HepG2 (cell line): ENCODE measurements around the gene ZNF341. TPM values are rescaled to one million over a fixed set of nuclear protein-coding genes. Genes with fewer than 3 reads are reported as not detected.

Experiments
- AHDC1 ChIP-seq: sonication (generic); formaldehyde crosslinking; IDR thresholded peaks from 2 replicates; pipeline ENCODE4 v1.5.1; 2020; ENCODE audit warnings: mild to moderate bottlenecking, missing genetic modification reagents, borderline replicate concordance
- ETS1 ChIP-seq: sonication (generic); formaldehyde crosslinking; IDR thresholded peaks from 2 replicates; pipeline ENCODE4 v1.4.0; 2020; ENCODE audit warnings: missing genetic modification reagents
- IKZF4 ChIP-seq: sonication (generic); formaldehyde crosslinking; IDR thresholded peaks from 2 replicates; pipeline ENCODE4 v1.5.1; 2020; ENCODE audit warnings: borderline replicate concordance, mild to moderate bottlenecking, low read depth, missing genetic modification reagents; ENCODE audit errors: not compliant biosample characterization
- MAFK ChIP-seq, 2 experiments: IDR thresholded peaks in 1 of 2; conservative IDR thresholded peaks in 1 of 2; 2 replicates each; pipeline ENCODE4 v1.6.1; 2011; ENCODE audit warnings: improper control_type of control experiment in 2 of 2, low read length in 2 of 2
- NR2C2 ChIP-seq: sonication (generic); formaldehyde crosslinking; IDR thresholded peaks from 2 replicates; pipeline ENCODE4 v1.4.0; 2020; ENCODE audit warnings: missing genetic modification reagents, mild to moderate bottlenecking, moderate library complexity, borderline replicate concordance
- PAF1 ChIP-seq: IDR thresholded peaks from 2 replicates; pipeline ENCODE4 v1.6.1; 2016; ENCODE audit warnings: missing genetic modification reagents, missing compliant biosample characterization
- RFX3 ChIP-seq: IDR thresholded peaks from 2 replicates; pipeline ENCODE4 v1.6.1; 2016; ENCODE audit warnings: missing biosample characterization, missing genetic modification reagents
- SMAD3 ChIP-seq: sonication (generic); formaldehyde crosslinking; IDR thresholded peaks from 2 replicates; pipeline ENCODE4 v1.4.0; 2020; ENCODE audit warnings: missing genetic modification reagents
- SMARCC2 ChIP-seq: fragments of 450-650 bp; IDR thresholded peaks from 2 replicates; pipeline ENCODE4 v1.6.1; 2017; ENCODE audit warnings: antibody characterized with exemption, mild to moderate bottlenecking
- SP5 ChIP-seq: IDR thresholded peaks from 2 replicates; pipeline ENCODE4 v1.6.1; 2016; ENCODE audit warnings: low read depth, borderline replicate concordance
- TFDP1 ChIP-seq: IDR thresholded peaks from 2 replicates; pipeline ENCODE4 v1.6.1; 2016; ENCODE audit warnings: missing compliant biosample characterization, missing genetic modification reagents, borderline replicate concordance
- ZBTB25 ChIP-seq: IDR thresholded peaks from 2 replicates; pipeline ENCODE4 v1.6.1; 2018; ENCODE audit warnings: missing genetic modification reagents
- ZBTB8A ChIP-seq: sonication (generic); formaldehyde crosslinking; IDR thresholded peaks from 2 replicates; pipeline ENCODE4 v1.4.0; 2020; ENCODE audit warnings: mild to moderate bottlenecking, low read depth, missing genetic modification reagents, borderline replicate concordance
- ZFP37 ChIP-seq: sonication (generic); formaldehyde crosslinking; IDR thresholded peaks from 2 replicates; pipeline ENCODE4 v1.4.0; 2020; ENCODE audit warnings: missing genetic modification reagents, borderline replicate concordance
- ZNF580 ChIP-seq: IDR thresholded peaks from 2 replicates; pipeline ENCODE4 v1.6.1; 2016; ENCODE audit warnings: low read depth, borderline replicate concordance
- ZNF589 ChIP-seq: sonication (generic); formaldehyde crosslinking; conservative IDR thresholded peaks from 2 replicates; pipeline ENCODE4 v1.8.0; 2022; ENCODE audit warnings: mild to moderate bottlenecking, moderate library complexity, missing genetic modification reagents
- ZNF607 ChIP-seq: sonication (generic); formaldehyde crosslinking; IDR thresholded peaks from 2 replicates; pipeline ENCODE4 v1.5.1; 2020; ENCODE audit warnings: missing genetic modification reagents, mild to moderate bottlenecking, borderline replicate concordance
- ZNF674 ChIP-seq: sonication (generic); formaldehyde crosslinking; IDR thresholded peaks from 2 replicates; pipeline ENCODE4 v1.5.0; 2020; ENCODE audit warnings: low read depth, mild to moderate bottlenecking, missing genetic modification reagents
- ZNF709 ChIP-seq: sonication (generic); formaldehyde crosslinking; IDR thresholded peaks from 2 replicates; pipeline ENCODE4 v1.5.0; 2020; ENCODE audit warnings: mild to moderate bottlenecking, missing genetic modification reagents
- ZNF766 ChIP-seq: sonication (generic); formaldehyde crosslinking; IDR thresholded peaks from 2 replicates; pipeline ENCODE4 v1.5.0; 2020; ENCODE audit warnings: missing genetic modification reagents, borderline replicate concordance
- polyA plus RNA-seq, 8 experiments: library from polyadenylated mRNA; depleted of rRNA in 3 of 8; stranded (reverse) in 7 of 8; unstranded in 1 of 8; fragments of >200 nt; fragmentation: Illumina TruSeq in 4 of 8; extraction: Trizol in 4 of 8; gene quantifications; 2 replicates each; pipeline versions ENCODE4 v1.2.1 to v1.2.3, GENCODE V29; 2011 to 2016; ENCODE audit warnings: low read depth in 4 of 8, missing spikeins in 1 of 8, mixed read lengths in 1 of 8; ENCODE audit not compliant: insufficient read depth in 1 of 8
- total RNA-seq, 5 experiments: library from RNA; depleted of rRNA; stranded (reverse); fragments of >200 nt; fragmentation: Illumina TruSeq; extraction: Trizol; gene quantifications; 2 replicates each; pipeline ENCODE4 v1.2.3, GENCODE V29; 2016; ENCODE audit warnings: low read depth in 1 of 5

ZNF341 gene
- total and polyA plus RNA-seq, 2 of the 13 experiments (the other 11 are each of a cell fraction or from before 2014, with no cell fraction given) = 1.1 to 2.2 TPM

GRCh38 chr20:33724439-33725094 is 7.2 kb upstream of the ZNF341 start (continued):
- TF ChIP-seq IKZF4 (CRISPR knock-in tag) (no peak), ZNF709 (CRISPR knock-in tag) (no peak), ZNF766 (no peak), SMAD3 (CRISPR knock-in tag) (peak; percentile 61; the same call in 1 of the 2 replicates), ETS1 (CRISPR knock-in tag) (no peak), ZNF674 (CRISPR knock-in tag) (no peak), TFDP1 (CRISPR knock-in tag) (no peak), ZNF589 (CRISPR knock-in tag) (no peak), ZFP37 (no peak), ZBTB8A (CRISPR knock-in tag) (no peak), NR2C2 (CRISPR knock-in tag) (peak; percentile 78), SP5 (CRISPR knock-in tag) (peak; percentile 47; the same call in 1 of the 2 replicates), ZNF607 (CRISPR knock-in tag) (no peak; the same call in 1 of the 2 replicates), ZNF580 (CRISPR knock-in tag) (no peak; the same call in 1 of the 2 replicates), PAF1 (no peak), MAFK (conservative IDR thresholded peaks at IDR 0.05 in 1 of 2, IDR thresholded peaks at IDR 0.05 in 1 of 2; ENCODE audit: low read length in 2 of 2) (peak; percentile 50 to 57; a peak in 3 of 4 replicates), ZBTB25 (CRISPR knock-in tag) (peak; percentile 48; the same call in 1 of the 2 replicates), SMARCC2 (no peak), AHDC1 (peak; percentile 78; the same call in 1 of the 2 replicates), RFX3 (CRISPR knock-in tag) (no peak)
